Measurements from ENCODE around the gene LEF1.

Gene LEF1

GRCh38 chr4:108166441-108167315 is 2.1 kb downstream of the LEF1 start:
- H3K4me3 ChIP-seq (ENCODE audit: control insufficient read depth, low read depth, low read length), result peak overlapping the region; percentile 49
- no peak for TF ChIP-seq CTCF (IDR thresholded peaks at IDR 0.05; ENCODE audit: control insufficient read depth, insufficient read depth, low read depth, low read length, missing control alignments)
- no peak for DNase-seq (ENCODE audit: low read depth)

- no peak for DNase-seq (ENCODE audit: low read depth)
- no peak for TF ChIP-seq CTCF (IDR thresholded peaks at IDR 0.05; ENCODE audit: control insufficient read depth, insufficient read depth, low read depth, low read length, missing control alignments)
- no peak overlapping the region for H3K4me3 ChIP-seq (ENCODE audit: control insufficient read depth, low read depth, low read length)
Measured at GRCh38 chr4:108166038-108166437, 2.7 kb downstream of the LEF1 start.

- no peak overlapping the region for H3K4me3 ChIP-seq (ENCODE audit: control insufficient read depth, low read depth, low read length)
- TF ChIP-seq CTCF (IDR thresholded peaks at IDR 0.05; ENCODE audit: control insufficient read depth, insufficient read depth, low read depth, low read length, missing control alignments), result no peak
- no peak for DNase-seq (ENCODE audit: low read depth)
Measured at GRCh38 chr4:108165586-108165985, 3.1 kb downstream of the LEF1 start.

GRCh38 chr4:108163351-108163750 is 5.4 kb downstream of the LEF1 start:
- no peak for TF ChIP-seq CTCF (IDR thresholded peaks at IDR 0.05; ENCODE audit: control insufficient read depth, insufficient read depth, low read depth, low read length, missing control alignments)
- no peak for DNase-seq (ENCODE audit: low read depth)
- H3K4me3 ChIP-seq (ENCODE audit: control insufficient read depth, low read depth, low read length), result no peak overlapping the region

- TF ChIP-seq CTCF (IDR thresholded peaks at IDR 0.05; ENCODE audit: control insufficient read depth, insufficient read depth, low read depth, low read length, missing control alignments), result no peak
- DNase-seq (ENCODE audit: low read depth), result no peak
- H3K4me3 ChIP-seq (ENCODE audit: control insufficient read depth, low read depth, low read length), result no peak overlapping the region
Measured at GRCh38 chr4:108160741-108161352, 7.9 kb downstream of the LEF1 start.

- H3K4me3 ChIP-seq (ENCODE audit: control insufficient read depth, low read depth, low read length), result no peak overlapping the region
- DNase-seq (ENCODE audit: low read depth), result no peak
- no peak for TF ChIP-seq CTCF (IDR thresholded peaks at IDR 0.05; ENCODE audit: control insufficient read depth, insufficient read depth, low read depth, low read length, missing control alignments)
Measured at GRCh38 chr4:108159845-108160244, 8.9 kb downstream of the LEF1 start.
